SK-N-MC (cell line): Measurements from ENCODE around the gene METRN.

ENCODE experiments used
- EZH2 ChIP-seq: fragments of 200-600 bp; sonication (generic); IDR thresholded peaks from one replicate; pipeline ENCODE4 v1.6.1; 2017; ENCODE audit warnings: antibody characterized with exemption
- POLR2AphosphoS5 ChIP-seq: IDR thresholded peaks from 2 replicates; pipeline ENCODE4 v1.6.1; 2012; ENCODE audit warnings: mild to moderate bottlenecking, low read depth, low read length, borderline replicate concordance

DNA sequence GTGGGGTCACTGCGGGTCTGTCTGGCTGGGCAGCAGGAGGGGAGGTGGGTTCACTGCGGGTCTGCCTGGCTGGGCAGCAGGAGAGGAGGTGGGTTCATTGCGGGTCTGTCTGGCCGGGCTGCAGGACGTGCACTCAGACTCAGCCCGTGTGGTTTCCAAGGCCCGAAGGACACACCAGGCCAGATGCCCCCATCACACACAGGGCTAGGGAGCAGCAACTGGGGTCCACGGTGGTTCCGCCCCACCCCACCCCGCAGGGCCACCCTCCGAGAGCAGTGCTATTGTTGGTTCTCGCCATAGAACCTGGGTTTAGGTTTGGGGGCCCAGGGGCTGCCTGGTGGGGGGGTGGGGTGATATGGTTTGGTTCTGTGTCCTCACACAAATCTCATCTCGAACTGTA is 31.7 kb downstream of the METRN start:
- TF ChIP-seq EZH2 = no peak
- no peak for TF ChIP-seq POLR2AphosphoS5
